Left renal pelvis (tissue), 4 donors: ENCODE data around the gene WFIKKN1. TPM values are rescaled to one million over a fixed set of nuclear protein-coding genes. Genes with fewer than 3 reads are reported as not detected.

ENCODE experiments used
- DNase-seq, 4 donors: peaks; one replicate each; pipeline ENCODE4 v3.0.0-alpha.2; 2013; ENCODE audit warnings: low read depth in 4 of 4, low spot score in 3 of 4
- polyA plus RNA-seq, 4 donors: library from polyadenylated mRNA; unstranded; fragments of 120-200 nt; gene quantifications; one replicate each; pipeline ENCODE4 v1.2.1, GENCODE V29; 2013; ENCODE audit not compliant: insufficient read length in 4 of 4

Gene WFIKKN1
- polyA plus RNA-seq, 4 donors, result 0.82 to 3.5 (median 1.1) TPM

- DNase-seq, result no peak
Observed at GRCh38 chr16:682493-683395, 52.0 kb downstream of the WFIKKN1 start.

DNA sequence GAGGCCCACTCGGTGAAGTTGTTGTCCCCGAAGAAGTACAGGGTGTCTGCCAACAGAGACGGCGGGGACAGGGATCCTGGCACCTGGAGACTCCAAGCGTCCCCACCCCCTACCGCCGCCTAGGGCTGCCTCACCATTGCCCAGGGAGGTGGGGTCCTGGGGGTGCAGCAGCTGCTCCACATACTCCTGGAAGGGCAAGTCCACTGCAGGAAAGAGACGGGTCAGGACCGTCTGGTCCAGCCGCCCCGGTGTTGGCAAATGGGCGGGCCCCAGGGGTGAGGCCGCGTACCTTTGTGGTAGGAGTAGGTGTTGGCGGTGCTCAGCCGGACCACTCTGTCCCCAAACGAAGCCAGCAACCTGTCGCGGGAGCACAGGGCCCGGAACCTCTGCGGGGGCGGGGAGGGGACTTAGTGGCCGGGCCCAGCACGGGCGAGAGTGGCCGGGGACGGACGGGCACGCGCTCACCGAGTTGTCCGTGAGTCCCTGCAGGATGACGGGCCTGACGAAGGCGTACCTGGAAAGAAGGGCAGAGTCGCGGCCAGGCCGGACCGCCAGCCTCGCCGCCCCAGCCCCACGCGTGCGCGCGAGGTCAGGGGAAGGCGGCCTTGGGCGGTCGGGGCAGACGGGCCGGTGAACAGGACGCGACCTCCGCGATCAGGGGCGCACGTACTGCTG, 52.7 kb downstream of the WFIKKN1 start:
- no peak for DNase-seq

Other genes starting within 250 kb of the WFIKKN1 start
- 10 to 100 TPM; 21.6 to 64.8 (median 56.5) TPM for gene PGAP6, start 249.0 kb upstream of the WFIKKN1 start, polyA plus RNA-seq
- gene NME4, start 233.8 kb upstream of the WFIKKN1 start, polyA plus RNA-seq, result 100 to 1,000 TPM in 3 of 4 donors, 10 to 100 TPM in 1; 97.7 to 141 (median 104) TPM
- gene DECR2, start 229.1 kb upstream of the WFIKKN1 start, polyA plus RNA-seq, result 10 to 100 TPM; 17.3 to 31.8 (median 22.7) TPM
- gene RAB11FIP3, start 205.3 kb upstream of the WFIKKN1 start, polyA plus RNA-seq, result 100 to 1,000 TPM in 1 of 4 donors, 10 to 100 TPM in 3; 44.2 to 144 (median 76.4) TPM
- 10 to 100 TPM; 16.2 to 36.6 (median 23.5) TPM for gene CAPN15, start 103.3 kb upstream of the WFIKKN1 start, polyA plus RNA-seq
- 10 to 100 TPM in 1 of 4 donors, 1 to 10 TPM in 2, under 1 TPM in 1; 0.59 to 21.7 (median 8.6) TPM for gene PRR35, start 70.6 kb upstream of the WFIKKN1 start, polyA plus RNA-seq
- gene NHLRC4, start 64.0 kb upstream of the WFIKKN1 start, polyA plus RNA-seq, result 10 to 100 TPM in 1 of 4 donors, 1 to 10 TPM in 3; 2.7 to 10.3 (median 5.8) TPM
- 10 to 100 TPM; 28.0 to 89.7 (median 50.2) TPM for gene PIGQ, start 61.0 kb upstream of the WFIKKN1 start, polyA plus RNA-seq
- gene RAB40C, start 40.9 kb upstream of the WFIKKN1 start, polyA plus RNA-seq, result 10 to 100 TPM; 12.4 to 32.9 (median 16.1) TPM
- gene METTL26, start 5.3 kb downstream of the WFIKKN1 start, polyA plus RNA-seq, result 10 to 100 TPM; 44.5 to 67.1 (median 45.4) TPM
- 10 to 100 TPM in 3 of 4 donors, 1 to 10 TPM in 1; 3.5 to 30.3 (median 15.3) TPM for gene MCRIP2, start 10.8 kb downstream of the WFIKKN1 start, polyA plus RNA-seq
- gene WDR90, start 18.4 kb downstream of the WFIKKN1 start, polyA plus RNA-seq, result 10 to 100 TPM; 26.1 to 76.2 (median 35.0) TPM
- 100 to 1,000 TPM in 1 of 4 donors, 10 to 100 TPM in 3; 56.9 to 127 (median 63.7) TPM for gene RHOT2, start 37.1 kb downstream of the WFIKKN1 start, polyA plus RNA-seq
- gene RHBDL1, start 44.7 kb downstream of the WFIKKN1 start, polyA plus RNA-seq, result 1 to 10 TPM in 3 of 4 donors, under 1 TPM in 1; 0.91 to 2.8 (median 1.1) TPM
- 100 to 1,000 TPM in 2 of 4 donors, 10 to 100 TPM in 2; 84.9 to 143 (median 105) TPM for gene STUB1, start 49.4 kb downstream of the WFIKKN1 start, polyA plus RNA-seq
- gene JMJD8, start 53.3 kb downstream of the WFIKKN1 start, polyA plus RNA-seq, result 10 to 100 TPM; 44.5 to 67.9 (median 60.9) TPM
- gene WDR24, start 59.4 kb downstream of the WFIKKN1 start, polyA plus RNA-seq, result 10 to 100 TPM in 1 of 4 donors, 1 to 10 TPM in 3; 8.4 to 15.0 (median 9.9) TPM
- gene FBXL16, start 74.8 kb downstream of the WFIKKN1 start, polyA plus RNA-seq, result 1 to 10 TPM in 2 of 4 donors, under 1 TPM in 2; 0.79 to 2.0 (median 1.2) TPM
- gene METRN, start 84.1 kb downstream of the WFIKKN1 start, polyA plus RNA-seq, result 10 to 100 TPM in 2 of 4 donors, 1 to 10 TPM in 2; 5.2 to 12.1 (median 9.2) TPM
- gene ANTKMT, start 90.2 kb downstream of the WFIKKN1 start, polyA plus RNA-seq, result 10 to 100 TPM in 3 of 4 donors, 1 to 10 TPM in 1; 8.9 to 28.2 (median 10.8) TPM
- gene CCDC78, start 95.5 kb downstream of the WFIKKN1 start, polyA plus RNA-seq, result 1 to 10 TPM in 3 of 4 donors, under 1 TPM in 1; 0.86 to 3.5 (median 2.2) TPM
- 1 to 10 TPM; 2.4 to 7.9 (median 4.1) TPM for gene HAGHL, start 96.1 kb downstream of the WFIKKN1 start, polyA plus RNA-seq
- gene CIAO3, start 110.0 kb downstream of the WFIKKN1 start, polyA plus RNA-seq, result 10 to 100 TPM; 15.8 to 31.2 (median 22.2) TPM
- gene MSLN, start 129.7 kb downstream of the WFIKKN1 start, polyA plus RNA-seq, result 10 to 100 TPM in 3 of 4 donors, 1 to 10 TPM in 1; 2.3 to 27.1 (median 12.3) TPM
- gene RPUSD1, start 157.4 kb downstream of the WFIKKN1 start, polyA plus RNA-seq, result 10 to 100 TPM in 3 of 4 donors, 1 to 10 TPM in 1; 8.5 to 16.5 (median 10.5) TPM
- 10 to 100 TPM; 19.9 to 48.6 (median 23.0) TPM for gene CHTF18, start 157.6 kb downstream of the WFIKKN1 start, polyA plus RNA-seq
- gene GNG13, start 169.7 kb downstream of the WFIKKN1 start, polyA plus RNA-seq, result under 1 TPM in 2 of 4 donors, not detected in 2; 0.15 to 0.46 TPM